K562 (cell line): ENCODE measurements around the gene LRRK1.
A peak's percentile ranks its signal among the peaks of the same experiment; 100 is the strongest.

Experiments
- CBX8 ChIP-seq: fragments of 200-600 bp; sonication (generic); IDR thresholded peaks from 2 replicates; pipeline ENCODE4 v1.6.1; 2012; ENCODE audit warnings: borderline replicate concordance, mixed run types, low read depth, mild to moderate bottlenecking, moderate library complexity, mixed read lengths, low read length, control low read depth, inconsistent platforms; ENCODE audit not compliant: poor library complexity, severe bottlenecking; ENCODE audit errors: extremely low read depth
- EZH2 ChIP-seq: IDR thresholded peaks from 2 replicates; pipeline ENCODE4 v1.6.1; 2012; ENCODE audit warnings: low read depth, mild to moderate bottlenecking, inconsistent platforms, low read length, borderline replicate concordance

DNA sequence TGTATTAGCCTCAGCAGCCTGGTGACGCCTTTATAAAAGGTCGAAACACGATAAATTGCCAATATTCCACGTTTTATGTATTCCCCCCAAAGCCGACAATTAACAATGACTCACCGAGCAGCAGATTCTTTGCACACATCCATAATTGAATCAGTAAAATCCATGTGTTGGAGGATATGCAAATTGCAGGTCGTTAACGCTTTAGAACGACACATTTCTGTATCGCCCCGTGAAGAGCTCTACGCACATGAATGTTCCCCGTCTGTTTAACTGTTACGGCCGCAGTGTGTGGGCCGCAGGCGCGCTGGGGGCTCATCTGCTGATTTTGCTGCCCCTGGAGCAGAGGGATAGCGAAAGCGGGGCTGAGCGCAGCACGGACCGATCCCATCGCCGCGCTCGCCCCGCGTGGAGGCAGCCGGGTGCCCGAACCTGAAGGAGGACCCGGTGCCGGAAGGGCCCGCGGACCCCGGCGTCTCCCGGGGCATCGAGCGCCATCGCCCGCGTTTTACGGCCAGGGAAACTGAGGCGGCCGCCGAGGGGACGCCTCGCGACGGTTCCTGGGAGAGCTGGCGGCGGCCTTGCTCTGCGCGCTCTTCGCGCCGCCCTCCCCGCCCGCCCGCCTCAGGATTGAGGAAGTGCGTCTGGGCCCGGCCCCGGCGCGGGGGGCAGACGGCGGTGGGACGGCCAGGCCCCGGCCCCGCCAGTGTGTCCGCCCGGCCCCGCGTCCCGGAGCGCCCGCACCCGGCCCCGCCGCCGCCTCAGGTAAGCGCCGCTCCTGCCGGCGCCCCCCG is at the start of gene LRRK1:
- TF ChIP-seq EZH2, result peak; percentile 86; the same call in 1 of the 2 replicates
- no peak for TF ChIP-seq CBX8
